Upper lobe of left lung (tissue), 6 donors: Measurements from ENCODE around the gene NAV2. TPM values are rescaled to one million over a fixed set of nuclear protein-coding genes. Genes with fewer than 3 reads are reported as not detected.

Experiments used
- ATAC-seq, 2 donors: fragments of 200-7000 bp; cut with Tn5 transposase; one replicate each; pipeline ENCODE4 v1.9.1; 2022; ENCODE audit warnings: mild to moderate bottlenecking in 2 of 2, moderate library complexity in 2 of 2; ENCODE audit not compliant: low FRiP score in 2 of 2
- DNase-seq, 2 donors: peaks; one replicate each; pipeline ENCODE4 v3.0.0-alpha.2; 2019 to 2020
- H3K27ac ChIP-seq, 4 donors: fragments of 200-600 bp; sonication (generic); one replicate each; pipeline ENCODE4 v1.5.1; 2016 to 2019
- H3K27me3 ChIP-seq, 4 donors: fragments of 200-600 bp; sonication (generic); one replicate each; pipeline ENCODE4 v1.5.1; 2017 to 2019
- H3K36me3 ChIP-seq, 4 donors: fragments of 200-600 bp; sonication (generic); one replicate each; pipeline ENCODE4 v1.5.1; 2016 to 2019
- H3K4me1 ChIP-seq, 4 donors: fragments of 200-600 bp; sonication (generic); one replicate each; pipeline ENCODE4 v1.5.1; 2018 to 2019
- H3K4me3 ChIP-seq, 4 donors: fragments of 200-600 bp; sonication (generic); one replicate each; pipeline ENCODE4 v1.5.1; 2017 to 2019; ENCODE audit warnings: mild to moderate bottlenecking in 2 of 4, moderate library complexity in 1 of 4
- H3K9me3 ChIP-seq, 4 donors: fragments of 200-600 bp; sonication (generic); one replicate each; pipeline ENCODE4 v1.5.1; 2018 to 2019
- CTCF ChIP-seq, 6 experiments: fragments of 450-650 bp in 4 of 6; fragments of 200-600 bp in 2 of 6; sonication (generic) in 2 of 6; IDR thresholded peaks; one replicate each; pipeline ENCODE4 v1.5.1; 2016 to 2019; ENCODE audit warnings: antibody characterized with exemption in 6 of 6
- EP300 ChIP-seq, 4 donors: sonication (generic); formaldehyde crosslinking; IDR thresholded peaks; one replicate each; pipeline ENCODE4 v1.5.1; 2017; ENCODE audit warnings: antibody characterized with exemption in 4 of 4, control low read depth in 2 of 4
- POLR2A ChIP-seq, 4 donors: fragments of 450-650 bp; IDR thresholded peaks; one replicate each; pipeline ENCODE4 v1.5.1; 2016 to 2017; ENCODE audit warnings: antibody characterized with exemption in 4 of 4, mild to moderate bottlenecking in 2 of 4
- POLR2AphosphoS5 ChIP-seq, 2 donors: sonication (generic); formaldehyde crosslinking; IDR thresholded peaks; one replicate each; pipeline ENCODE4 v1.5.1; 2017; ENCODE audit warnings: antibody characterized with exemption in 2 of 2
- WGBS, 2 donors: methylation state at CpG; one replicate each; pipeline ENCODE4 v1.1.5; 2017 to 2018; 5-methylcytosine and 5-hydroxymethylcytosine counted together
- total RNA-seq, 6 donors: library from RNA; depleted of rRNA in 4 of 6; stranded (reverse); fragments of >200 nt in 4 of 6; gene quantifications; one replicate each; pipeline versions ENCODE4 v1.1.0 to v1.2.1, GENCODE V29; 2016 to 2021
- donor health status: DM: no; HTN: no; CAD: no; lungs with moderate emphysema.
- donor health status: DM: no; HTN: yes; CAD: no; lungs with severe emphysema.

The NAV2 gene
- total RNA-seq, 6 donors from 2014 or later = 40.5 to 61.4 (median 52.3) TPM

DNA sequence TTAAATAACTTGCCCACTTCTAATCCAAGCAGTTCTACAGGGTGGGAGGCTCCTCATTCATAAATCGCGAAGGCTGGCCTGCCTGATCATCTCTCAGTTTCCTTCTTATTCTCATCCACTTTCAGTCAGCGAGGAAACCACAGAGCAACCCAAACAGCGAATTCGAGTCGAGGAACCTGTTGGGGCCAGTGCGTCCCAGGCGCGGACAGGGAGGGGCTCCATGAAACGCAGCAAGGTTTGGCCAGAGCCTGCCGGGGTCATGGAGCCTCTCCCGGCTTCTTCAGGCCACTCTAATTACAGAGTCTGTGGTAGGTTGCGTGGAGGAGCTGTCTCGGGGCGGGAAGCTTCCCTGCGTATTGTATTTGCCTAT lies 741 bp upstream of the NAV2 start:
- TF ChIP-seq POLR2AphosphoS5 (IDR thresholded peaks at IDR 0.05) = no peak
- no peak for TF ChIP-seq EP300 (IDR thresholded peaks at IDR 0.05)
- TF ChIP-seq CTCF (IDR thresholded peaks at IDR 0.05) = no peak
- no peak for TF ChIP-seq POLR2A (IDR thresholded peaks at IDR 0.05)
- Histone ChIP-seq H3K4me3 (peak overlapping the region; percentile 55 to 69 (median 62)), H3K27ac (peak overlapping the region; percentile 84 to 94 (median 88)), H3K36me3 (no peaks in the 10 kb centered on the region), H3K9me3 (no peaks in the 10 kb centered on the region), H3K27me3 (peaks cover 0 to 12% (median 6%) of the 10 kb centered on the region in 4 donors), H3K4me1 (peaks cover 32 to 37% (median 34%) of the 10 kb centered on the region in 4 donors)
- no peak for DNase-seq
- peak; percentile 48 to 60 for ATAC-seq
- 2 to 3% methylated on average over 16 of the region's 16 CpGs for WGBS, 2 donors

GRCh38 chr11:19713196-19714021 lies 772 bp downstream of the NAV2 start:
- WGBS, 2 donors = 0 to 2% methylated on average over 19 to 62 of the region's 63 CpGs
- DNase-seq (peak in 1 of 2 donors; percentile 86), ATAC-seq (no peak)
- peak overlapping the region; percentile 74 to 94 (median 84) for H3K27ac ChIP-seq
- peaks cover 32 to 37% (median 34%) of the 10 kb centered on the region in 4 donors for H3K4me1 ChIP-seq
- H3K9me3 ChIP-seq = no peaks in the 10 kb centered on the region
- peak overlapping the region; percentile 57 to 69 (median 62) for H3K4me3 ChIP-seq
- peaks cover 0 to 12% (median 6%) of the 10 kb centered on the region in 4 donors for H3K27me3 ChIP-seq
- no peaks in the 10 kb centered on the region for H3K36me3 ChIP-seq
- no peak for TF ChIP-seq CTCF (IDR thresholded peaks at IDR 0.05)
- TF ChIP-seq POLR2A (IDR thresholded peaks at IDR 0.05) = no peak
- TF ChIP-seq EP300 (IDR thresholded peaks at IDR 0.05) = no peak
- TF ChIP-seq POLR2AphosphoS5 (IDR thresholded peaks at IDR 0.05) = no peak

DNA sequence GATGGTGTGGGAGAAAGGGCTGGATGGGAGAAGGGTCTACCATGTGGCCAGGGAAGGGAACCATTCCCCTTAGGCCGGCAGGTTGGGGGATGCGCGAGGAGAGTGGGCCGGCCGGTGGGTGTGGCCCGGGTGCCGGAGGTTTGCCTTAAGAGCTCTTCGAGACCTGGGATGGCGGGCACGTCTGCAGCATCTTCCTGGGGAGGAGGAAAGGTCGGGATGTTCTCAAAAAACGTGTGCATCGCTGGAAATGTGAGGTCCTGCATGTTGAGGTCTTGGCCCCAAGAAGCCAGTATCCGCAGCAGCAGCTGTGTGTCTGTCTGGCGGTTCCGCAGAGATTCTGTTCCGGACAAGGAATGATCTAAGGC lies 1.4 kb downstream of the NAV2 start:
- TF ChIP-seq POLR2AphosphoS5 (IDR thresholded peaks at IDR 0.05) = no peak
- TF ChIP-seq EP300 (IDR thresholded peaks at IDR 0.05) = no peak
- TF ChIP-seq CTCF (IDR thresholded peaks at IDR 0.05) = no peak
- no peak for TF ChIP-seq POLR2A (IDR thresholded peaks at IDR 0.05)
- Histone ChIP-seq H3K27ac (peak overlapping the region; percentile 8 to 94 (median 24)), H3K9me3 (no peaks in the 10 kb centered on the region), H3K36me3 (no peaks in the 10 kb centered on the region), H3K27me3 (peaks cover 0 to 12% (median 6%) of the 10 kb centered on the region in 4 donors), H3K4me3 (peak overlapping the region; percentile 57 to 69 (median 62)), H3K4me1 (peaks cover 32 to 37% (median 34%) of the 10 kb centered on the region in 4 donors)
- ATAC-seq (no peak), DNase-seq (peak in 1 of 2 donors; percentile 75)
- 1 to 8% methylated on average over 13 to 17 of the region's 17 CpGs for WGBS, 2 donors

DNA sequence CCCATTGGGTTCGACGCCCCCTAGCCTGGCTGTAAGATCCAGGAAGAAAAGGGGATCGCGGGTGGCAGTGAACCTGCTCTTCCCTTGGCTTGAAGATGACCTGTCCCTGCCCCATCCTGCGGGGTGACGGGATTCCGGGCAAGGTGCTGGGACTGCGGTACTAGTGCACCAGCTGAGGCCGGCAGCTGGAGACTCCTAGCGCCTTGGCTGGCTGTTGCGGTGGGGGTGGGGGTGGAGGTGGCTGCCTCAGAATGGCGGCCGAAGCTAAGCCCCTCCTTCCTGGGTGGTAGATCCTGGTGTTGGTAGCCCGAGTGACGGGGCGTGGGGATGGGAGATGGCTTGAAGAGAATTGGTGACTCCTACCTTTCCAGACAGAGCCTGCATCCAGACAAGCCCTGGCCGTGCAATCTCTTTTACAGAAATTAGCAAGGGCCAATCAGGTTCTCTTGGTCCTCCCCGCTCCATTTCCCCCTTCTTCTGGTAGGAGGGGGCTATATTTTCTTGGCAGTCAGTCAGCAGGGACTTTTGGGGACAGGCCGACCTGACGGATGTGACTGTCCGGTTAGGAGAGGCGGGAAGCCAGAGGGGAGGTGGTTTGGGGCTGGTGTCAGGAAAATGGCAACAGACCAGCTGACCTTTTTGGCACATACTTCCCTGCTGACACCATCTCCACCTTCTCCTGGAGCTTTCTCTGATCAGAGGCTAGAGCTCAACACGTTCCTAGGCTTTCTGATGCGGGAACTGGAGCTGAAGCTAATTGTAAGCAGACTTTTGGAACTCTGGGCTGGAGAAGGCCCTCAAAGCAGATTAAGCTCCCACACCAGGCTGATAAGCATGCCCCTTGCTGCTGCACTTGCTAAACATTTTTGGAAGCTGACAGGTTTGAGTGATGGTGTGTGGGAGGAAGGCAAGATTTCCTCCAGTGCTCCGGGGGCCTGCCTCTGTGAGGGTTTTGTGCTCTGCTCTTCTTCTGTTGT lies 2.0 kb downstream of the NAV2 start:
- Histone ChIP-seq H3K27me3 (peaks cover 0 to 12% (median 6%) of the 10 kb centered on the region in 4 donors), H3K4me1 (peaks cover 32 to 37% (median 34%) of the 10 kb centered on the region in 4 donors), H3K27ac (peak overlapping the region; percentile 35 to 94 (median 60)), H3K36me3 (no peaks in the 10 kb centered on the region), H3K9me3 (no peaks in the 10 kb centered on the region), H3K4me3 (peak overlapping the region; percentile 57 to 69 (median 62))
- ATAC-seq (no peak), DNase-seq (peak in 1 of 2 donors; percentile 44)
- 21 to 25% methylated on average over 13 to 20 of the region's 25 CpGs for WGBS, 2 donors
- no peak for TF ChIP-seq EP300 (IDR thresholded peaks at IDR 0.05)
- TF ChIP-seq POLR2AphosphoS5 (IDR thresholded peaks at IDR 0.05) = peak in 1 of 2 donors; percentile 14
- TF ChIP-seq POLR2A (IDR thresholded peaks at IDR 0.05) = no peak
- no peak for TF ChIP-seq CTCF (IDR thresholded peaks at IDR 0.05)
